ENCODE data around the gene NTNG1. TPM values are rescaled to one million over a fixed set of nuclear protein-coding genes. Genes with fewer than 3 reads are reported as not detected.

The NTNG1 gene
- total RNA-seq, 1 donor from 2014 or later, result not detected

- no peaks in the 10 kb centered on the region for H3K4me1 Mint-ChIP-seq (ENCODE audit: low read depth)
- H3K27ac Mint-ChIP-seq (ENCODE audit: unreplicated experiment), result no peak overlapping the region
- no peak overlapping the region for H3K4me3 Mint-ChIP-seq (ENCODE audit: unreplicated experiment)
- H3K36me3 Mint-ChIP-seq (ENCODE audit: low read depth), result no peaks in the 10 kb centered on the region
- H3K9me3 Mint-ChIP-seq (ENCODE audit: low read depth), result peaks cover 2% of the 10 kb centered on the region
- H3K27me3 Mint-ChIP-seq (ENCODE audit: low read depth), result no peaks in the 10 kb centered on the region
- no peak for DNase-seq (ENCODE audit: low spot score)
- no peak for TF ChIP-seq CTCF (IDR thresholded peaks at IDR 0.05)
Observed at GRCh38 chr1:107342316-107342715, 201.5 kb downstream of the NTNG1 start.

- no peak overlapping the region for H3K27ac Mint-ChIP-seq (ENCODE audit: unreplicated experiment)
- H3K36me3 Mint-ChIP-seq (ENCODE audit: low read depth), result no peaks in the 10 kb centered on the region
- no peak overlapping the region for H3K4me3 Mint-ChIP-seq (ENCODE audit: unreplicated experiment)
- no peaks in the 10 kb centered on the region for H3K27me3 Mint-ChIP-seq (ENCODE audit: low read depth)
- no peak for TF ChIP-seq CTCF (IDR thresholded peaks at IDR 0.05)
- no peaks in the 10 kb centered on the region for H3K4me1 Mint-ChIP-seq (ENCODE audit: low read depth)
- DNase-seq (ENCODE audit: low spot score), result no peak
- H3K9me3 Mint-ChIP-seq (ENCODE audit: low read depth), result peaks cover 2% of the 10 kb centered on the region
Observed at GRCh38 chr1:107342768-107343167, 201.9 kb downstream of the NTNG1 start.

- Mint-ChIP-seq H3K4me1 (ENCODE audit: low read depth) (no peaks in the 10 kb centered on the region), H3K36me3 (ENCODE audit: low read depth) (no peaks in the 10 kb centered on the region), H3K4me3 (ENCODE audit: unreplicated experiment) (no peak overlapping the region), H3K27ac (ENCODE audit: unreplicated experiment) (no peak overlapping the region), H3K9me3 (ENCODE audit: low read depth) (peaks cover 2% of the 10 kb centered on the region), H3K27me3 (ENCODE audit: low read depth) (no peaks in the 10 kb centered on the region)
- no peak for TF ChIP-seq CTCF (IDR thresholded peaks at IDR 0.05)
- DNase-seq (ENCODE audit: low spot score), result no peak
Observed at GRCh38 chr1:107343601-107344000, 202.8 kb downstream of the NTNG1 start.

- no peaks in the 10 kb centered on the region for H3K27me3 Mint-ChIP-seq (ENCODE audit: low read depth)
- H3K36me3 Mint-ChIP-seq (ENCODE audit: low read depth), result no peaks in the 10 kb centered on the region
- peaks cover 2% of the 10 kb centered on the region for H3K9me3 Mint-ChIP-seq (ENCODE audit: low read depth)
- no peak overlapping the region for H3K27ac Mint-ChIP-seq (ENCODE audit: unreplicated experiment)
- H3K4me3 Mint-ChIP-seq (ENCODE audit: unreplicated experiment), result no peak overlapping the region
- no peak for TF ChIP-seq CTCF (IDR thresholded peaks at IDR 0.05)
- DNase-seq (ENCODE audit: low spot score), result no peak
- no peaks in the 10 kb centered on the region for H3K4me1 Mint-ChIP-seq (ENCODE audit: low read depth)
Observed at GRCh38 chr1:107344268-107344760, 203.5 kb downstream of the NTNG1 start.

- Mint-ChIP-seq H3K4me1 (ENCODE audit: low read depth) (no peaks in the 10 kb centered on the region), H3K4me3 (ENCODE audit: unreplicated experiment) (no peak overlapping the region), H3K27ac (ENCODE audit: unreplicated experiment) (no peak overlapping the region), H3K36me3 (ENCODE audit: low read depth) (no peaks in the 10 kb centered on the region), H3K9me3 (ENCODE audit: low read depth) (peaks cover 2% of the 10 kb centered on the region), H3K27me3 (ENCODE audit: low read depth) (no peaks in the 10 kb centered on the region)
- TF ChIP-seq CTCF (IDR thresholded peaks at IDR 0.05), result no peak
- DNase-seq (ENCODE audit: low spot score), result no peak
Observed at GRCh38 chr1:107344836-107345235, 204.0 kb downstream of the NTNG1 start.
